GM04503 (cell line): Measurements from ENCODE around the gene CPA5.

Experiments used
- DNase-seq: peaks from one replicate; pipeline ENCODE4 v3.0.0-alpha.2; 2012; ENCODE audit warnings: low read depth

The CPA5 gene, protein sequence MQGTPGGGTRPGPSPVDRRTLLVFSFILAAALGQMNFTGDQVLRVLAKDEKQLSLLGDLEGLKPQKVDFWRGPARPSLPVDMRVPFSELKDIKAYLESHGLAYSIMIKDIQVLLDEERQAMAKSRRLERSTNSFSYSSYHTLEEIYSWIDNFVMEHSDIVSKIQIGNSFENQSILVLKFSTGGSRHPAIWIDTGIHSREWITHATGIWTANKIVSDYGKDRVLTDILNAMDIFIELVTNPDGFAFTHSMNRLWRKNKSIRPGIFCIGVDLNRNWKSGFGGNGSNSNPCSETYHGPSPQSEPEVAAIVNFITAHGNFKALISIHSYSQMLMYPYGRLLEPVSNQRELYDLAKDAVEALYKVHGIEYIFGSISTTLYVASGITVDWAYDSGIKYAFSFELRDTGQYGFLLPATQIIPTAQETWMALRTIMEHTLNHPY

DNA sequence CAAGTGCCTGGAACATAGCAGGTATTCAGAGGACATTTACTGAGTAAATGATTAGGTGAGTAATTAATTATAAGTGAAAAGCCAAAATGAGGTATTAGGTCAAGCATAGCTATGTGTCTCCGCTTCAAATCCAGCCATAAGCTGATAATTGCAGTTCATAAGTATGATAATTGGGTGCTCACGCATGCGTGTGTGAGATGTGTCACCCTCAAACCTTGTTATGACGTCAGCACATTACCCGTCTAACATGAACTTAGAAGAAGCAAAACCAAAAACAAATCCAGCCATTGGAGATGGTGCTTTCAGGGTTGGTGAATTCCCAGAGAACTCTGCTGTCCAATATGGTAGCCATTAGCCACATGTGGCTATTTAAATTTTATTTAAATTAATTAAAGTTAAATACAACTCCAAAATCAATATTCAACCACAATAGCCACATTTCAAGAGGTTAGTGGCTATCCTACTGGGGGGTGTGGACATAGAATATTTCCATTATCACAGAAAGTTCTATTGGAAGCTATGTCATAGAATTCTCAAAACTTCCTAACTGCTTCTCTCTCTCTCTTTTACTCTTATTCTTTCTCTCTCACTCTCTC, at the start of gene CPA5:
CPA5 (plus strand) TSS at position 546 of the 596 bp plus-strand sequence. CDS start 1,670 bp downstream, outside the sequence.
- DNase-seq = no peak

DNA sequence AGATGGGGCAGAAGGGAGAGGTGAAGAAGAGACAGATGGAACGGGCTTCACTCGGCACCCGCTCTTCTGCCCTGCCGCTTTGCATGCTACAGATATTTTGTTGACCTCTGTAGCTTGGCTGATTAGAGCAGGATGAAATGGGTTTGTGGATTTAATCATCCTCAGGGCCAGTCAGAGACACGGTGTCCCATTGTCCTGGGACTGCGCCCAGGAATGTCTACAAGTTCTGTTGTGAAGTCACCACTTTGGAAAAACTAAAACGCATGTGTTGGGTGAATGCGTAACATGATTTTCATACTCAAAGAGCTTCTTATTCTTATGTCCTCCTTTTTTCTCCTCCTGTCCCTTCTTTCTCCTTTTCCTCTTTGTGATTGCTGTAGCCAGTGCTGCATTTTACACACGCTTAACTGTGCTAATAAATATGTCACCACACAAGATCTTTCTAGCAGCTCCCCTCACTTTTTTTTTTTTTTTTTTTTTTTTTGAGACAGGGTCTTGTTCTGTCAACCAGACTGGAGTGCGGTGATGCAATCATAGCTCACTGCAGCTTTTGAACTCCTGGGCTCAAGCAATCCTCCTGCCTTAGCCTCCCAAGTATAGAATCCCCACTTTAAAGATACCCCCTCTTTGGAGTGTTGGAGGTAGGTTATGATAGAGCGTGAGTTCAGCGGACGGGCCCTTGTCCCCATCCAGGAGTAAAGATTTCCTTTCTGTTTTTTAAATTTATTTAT, 48.2 kb upstream of the CPA5 start:
- DNase-seq = peak; percentile 49

DNA sequence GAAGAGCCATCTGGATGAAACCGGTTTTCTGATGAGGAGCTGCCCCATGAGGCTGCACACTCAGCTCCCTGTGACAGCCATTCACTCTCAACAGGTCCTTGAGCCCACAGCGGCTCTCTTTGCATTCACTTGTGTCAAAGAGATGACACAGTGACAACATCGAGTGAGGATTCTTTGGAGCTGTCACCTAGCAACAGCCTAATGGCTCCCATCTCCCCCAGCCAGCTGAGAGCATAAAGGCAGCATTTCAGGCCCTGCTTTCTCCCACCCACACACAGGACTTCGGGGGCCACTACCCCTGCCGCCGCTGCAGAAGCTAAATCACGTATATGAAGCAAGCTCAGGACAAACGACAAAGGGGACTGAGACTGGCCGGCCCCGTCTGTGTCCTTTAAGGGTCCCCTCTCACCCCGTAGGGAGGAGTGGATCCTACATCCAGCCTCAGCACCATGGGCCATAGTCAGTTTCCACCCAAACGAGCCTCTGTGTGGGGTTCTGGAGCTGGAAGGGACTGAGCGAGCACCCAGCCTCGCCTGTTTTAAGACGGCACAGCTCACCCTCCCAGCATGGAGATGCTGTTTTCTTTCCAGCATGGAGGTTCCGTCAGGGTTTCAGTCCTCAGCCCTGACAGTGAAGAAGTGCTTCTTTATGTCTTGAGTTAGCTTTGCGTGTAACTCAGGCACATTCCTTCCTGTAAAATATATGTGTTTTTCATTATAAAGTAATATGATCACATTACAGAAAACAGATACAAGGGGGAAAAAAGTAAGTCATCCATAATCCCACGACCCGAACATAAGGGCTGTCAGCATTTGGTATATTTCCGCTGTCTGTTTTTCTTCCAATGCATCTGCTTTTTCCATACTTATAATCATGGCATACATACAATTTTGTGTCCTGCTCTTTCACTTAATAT, 46.7 kb upstream of the CPA5 start:
- no peak for DNase-seq

DNA sequence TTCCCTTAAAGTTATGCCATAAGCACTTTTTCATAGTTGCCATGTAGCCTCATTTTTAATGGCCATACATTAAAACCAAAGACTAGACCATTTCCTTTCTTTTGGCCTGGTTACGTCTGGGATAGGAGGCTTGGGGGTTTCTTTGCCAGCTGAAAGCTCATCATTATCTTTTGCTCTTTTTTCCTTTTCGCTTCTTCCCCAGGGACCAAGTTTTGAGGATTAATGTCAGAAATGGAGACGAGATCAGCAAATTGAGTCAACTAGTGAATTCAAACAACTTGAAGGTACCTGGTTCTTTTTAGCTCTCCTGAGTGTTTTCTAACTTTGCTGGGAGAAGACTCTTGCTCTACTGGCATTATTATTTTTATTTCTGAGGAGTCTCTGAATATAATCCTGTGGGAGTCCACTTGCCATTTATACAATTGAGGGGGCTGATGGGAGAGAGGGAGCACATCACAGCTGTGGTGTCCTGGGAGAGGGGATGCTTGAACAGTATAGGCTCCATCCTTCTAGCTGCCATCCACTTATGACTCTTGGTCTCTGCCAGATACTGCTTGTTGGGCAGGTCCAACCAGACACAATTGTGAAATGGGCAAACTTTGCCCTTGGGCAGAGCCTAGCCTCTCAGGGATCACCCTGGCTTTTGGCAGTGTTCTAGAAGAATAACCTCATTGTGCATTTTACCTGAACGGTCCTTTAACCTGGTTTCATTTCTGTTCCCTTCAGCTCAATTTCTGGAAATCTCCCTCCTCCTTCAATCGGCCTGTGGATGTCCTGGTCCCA, 45.9 kb upstream of the CPA5 start:
- no peak for DNase-seq

DNA sequence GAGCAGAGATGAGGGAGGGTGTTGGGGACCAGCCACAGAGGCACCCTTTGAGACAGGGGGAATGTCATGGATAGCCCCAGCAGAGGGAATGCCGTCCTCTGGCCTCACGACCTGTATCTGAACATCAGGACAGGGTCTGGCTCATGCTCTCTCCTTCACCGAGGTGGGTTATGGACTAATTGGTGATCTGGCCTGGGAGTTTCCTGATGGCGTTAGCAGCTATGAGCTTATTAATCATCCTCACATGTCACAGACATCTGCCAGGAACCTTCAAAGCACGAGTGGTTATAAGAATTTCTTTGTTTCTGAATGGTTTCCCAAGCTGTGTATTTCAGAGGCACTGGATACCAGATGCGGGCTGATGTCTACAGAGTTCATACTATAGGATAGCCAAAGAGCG, 44.8 kb upstream of the CPA5 start:
- no peak for DNase-seq

DNA sequence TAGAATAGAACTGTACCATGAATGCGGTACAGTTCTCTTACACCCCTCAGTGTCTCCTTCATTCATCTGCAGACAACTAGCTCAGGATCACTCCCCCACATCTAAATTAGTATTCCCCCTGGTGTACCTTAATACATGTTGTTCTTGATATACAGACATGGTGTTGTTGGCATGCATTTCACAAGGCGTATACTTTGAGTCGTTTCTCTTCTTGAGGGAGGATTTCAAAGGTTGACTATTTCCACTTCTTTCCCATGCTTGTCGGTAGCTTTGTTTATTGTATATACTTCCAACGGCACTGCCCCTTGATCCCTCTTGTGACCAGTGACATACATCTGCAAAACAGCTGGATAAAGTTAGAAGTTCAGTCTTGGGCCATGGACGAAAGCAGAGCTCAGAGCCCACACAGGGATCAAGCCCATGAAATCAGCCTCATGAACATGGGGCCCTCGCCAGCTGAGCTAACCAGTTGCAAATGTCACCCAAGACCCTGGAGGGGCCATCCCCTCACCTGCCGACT, 43.1 kb upstream of the CPA5 start:
- DNase-seq = no peak

DNA sequence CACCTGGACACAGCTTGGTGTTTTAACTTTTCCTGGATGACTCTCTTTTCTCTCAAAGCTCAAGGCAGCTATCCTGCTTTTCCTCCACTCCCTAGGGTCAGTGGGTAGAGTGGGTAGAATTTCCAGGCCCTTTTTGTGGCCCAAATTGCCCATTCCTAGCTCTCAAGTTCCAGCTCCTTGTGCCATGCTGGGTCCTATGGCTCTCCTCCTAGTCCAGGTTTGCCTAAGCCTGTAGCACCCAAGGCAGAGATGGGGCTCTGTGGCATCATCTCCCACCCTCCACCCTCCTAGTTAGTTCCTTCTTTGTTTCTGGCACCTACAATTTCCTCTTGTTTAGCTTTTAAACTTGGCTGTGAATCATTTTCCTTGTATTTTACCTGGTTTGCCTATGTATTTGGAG, 42.0 kb upstream of the CPA5 start:
- no peak for DNase-seq

DNA sequence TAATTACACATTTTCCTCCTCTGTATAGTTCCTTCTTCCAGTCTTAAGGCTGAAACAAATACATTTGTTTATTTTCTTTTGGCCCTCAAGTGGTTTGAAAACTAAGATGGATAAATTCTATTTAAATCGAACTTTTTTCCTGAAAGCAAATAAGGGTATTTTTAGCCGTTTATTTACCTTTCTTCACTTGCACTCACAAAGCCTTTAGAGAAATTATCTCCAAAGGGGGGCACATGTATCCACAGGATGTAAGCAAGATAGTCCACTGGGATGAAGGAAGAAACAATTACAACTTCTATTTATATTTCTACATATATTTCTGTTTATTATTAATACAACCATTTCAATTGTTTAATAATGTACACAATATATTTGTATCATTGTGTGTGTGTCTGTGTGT, 41.5 kb upstream of the CPA5 start:
- DNase-seq = no peak

DNA sequence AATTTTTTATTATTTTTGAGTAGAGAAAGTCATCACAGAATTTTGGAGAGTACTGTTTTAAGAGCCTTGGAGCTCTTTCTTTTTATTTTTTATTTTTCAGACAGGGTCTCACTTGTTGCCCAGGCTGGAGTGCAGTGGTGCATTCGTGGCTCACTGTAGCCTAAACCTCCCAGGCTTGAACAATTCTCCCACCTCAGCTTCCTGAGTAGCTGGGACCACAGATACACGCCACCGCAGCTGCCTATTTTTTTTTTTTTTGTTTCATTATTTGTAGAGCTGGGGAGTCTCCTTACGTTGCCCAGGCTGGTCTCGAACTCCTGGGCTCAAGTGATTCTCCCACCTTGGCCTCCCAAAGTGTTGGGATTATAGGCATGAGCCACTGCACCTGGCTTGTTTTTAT, 41.1 kb upstream of the CPA5 start:
- DNase-seq = no peak

DNA sequence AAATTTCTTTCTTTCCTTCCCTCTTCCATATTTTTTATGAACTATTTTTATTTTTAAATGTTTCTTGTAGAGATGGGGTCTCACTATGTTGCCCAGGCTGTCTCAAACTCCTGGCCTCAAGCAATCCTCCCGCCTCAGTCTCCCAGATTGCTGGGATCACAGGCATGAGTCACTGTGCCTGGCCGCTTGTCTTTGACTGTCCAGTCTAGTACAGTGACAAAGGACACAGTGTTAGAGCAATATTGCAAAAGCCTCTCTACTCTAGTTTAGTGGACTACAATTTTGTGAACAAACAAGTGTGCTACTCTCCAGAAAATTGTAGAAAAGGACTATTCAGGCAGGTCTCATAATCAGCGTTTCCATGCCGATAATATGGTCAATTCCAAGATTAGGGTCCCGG, 40.6 kb upstream of the CPA5 start:
- no peak for DNase-seq

DNA sequence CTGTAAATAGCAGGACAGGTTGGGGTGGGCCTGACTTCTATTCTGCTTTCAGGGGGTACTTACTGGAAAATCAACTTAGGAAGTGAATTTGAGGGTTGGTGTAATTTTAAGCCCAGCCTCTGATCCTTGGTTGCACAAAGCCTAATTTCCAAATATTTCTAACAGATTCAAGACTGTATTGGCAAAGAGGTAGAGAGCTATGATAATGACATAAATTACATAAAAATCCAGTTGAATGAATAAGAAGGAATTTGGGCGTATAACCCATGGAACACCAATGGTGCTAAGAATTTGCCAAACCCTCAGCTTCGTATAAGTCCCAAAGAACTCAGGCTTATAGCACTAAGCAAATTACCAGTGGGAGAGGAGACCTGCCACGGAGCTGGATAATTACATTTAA, 39.7 kb upstream of the CPA5 start:
- no peak for DNase-seq

DNA sequence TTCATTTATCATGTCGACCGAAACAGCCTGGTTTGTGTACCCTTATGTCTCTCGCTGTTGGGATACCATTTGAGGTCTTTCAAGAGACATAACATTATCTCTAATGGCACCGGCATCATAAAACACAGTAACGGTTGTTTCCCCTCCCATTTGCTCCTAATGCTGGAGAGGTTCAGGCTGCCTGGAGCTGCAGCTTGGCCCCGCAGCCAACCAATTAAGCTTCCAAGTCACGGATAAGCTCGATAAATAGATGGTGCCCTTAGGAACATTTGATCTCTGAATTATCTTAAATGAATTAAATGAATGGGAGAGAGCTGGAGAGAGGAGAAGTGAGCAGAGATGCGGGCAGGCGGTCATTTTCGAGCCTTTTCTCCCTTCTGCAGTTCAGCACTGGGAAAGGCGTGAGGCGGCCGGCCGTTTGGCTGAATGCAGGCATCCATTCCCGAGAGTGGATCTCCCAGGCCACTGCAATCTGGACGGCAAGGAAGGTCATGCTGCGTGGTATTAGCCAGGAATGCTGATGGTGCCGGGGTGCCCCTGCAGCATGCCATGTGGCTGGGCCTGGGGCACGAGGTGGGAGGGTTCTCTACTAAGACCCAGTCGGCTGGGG, 39.1 kb upstream of the CPA5 start:
- no peak for DNase-seq

DNA sequence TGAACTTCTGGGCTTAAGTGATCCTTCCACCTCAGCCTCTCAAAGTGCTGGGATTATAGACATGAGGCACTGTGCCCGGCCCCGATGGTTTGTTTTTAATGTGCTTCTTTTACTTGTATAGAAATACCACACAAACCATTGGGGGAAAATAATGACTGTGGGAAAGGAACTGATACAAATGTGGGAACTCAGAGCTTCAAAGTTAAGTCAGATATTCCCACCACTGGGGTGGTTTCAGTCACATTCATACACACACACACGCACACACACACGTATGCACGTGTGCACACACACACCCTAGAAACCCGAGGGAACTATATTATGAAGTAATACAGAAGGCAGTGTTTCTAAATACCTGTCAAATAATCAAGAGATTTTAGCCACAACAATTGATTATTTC, 34.6 kb upstream of the CPA5 start:
- DNase-seq = no peak

DNA sequence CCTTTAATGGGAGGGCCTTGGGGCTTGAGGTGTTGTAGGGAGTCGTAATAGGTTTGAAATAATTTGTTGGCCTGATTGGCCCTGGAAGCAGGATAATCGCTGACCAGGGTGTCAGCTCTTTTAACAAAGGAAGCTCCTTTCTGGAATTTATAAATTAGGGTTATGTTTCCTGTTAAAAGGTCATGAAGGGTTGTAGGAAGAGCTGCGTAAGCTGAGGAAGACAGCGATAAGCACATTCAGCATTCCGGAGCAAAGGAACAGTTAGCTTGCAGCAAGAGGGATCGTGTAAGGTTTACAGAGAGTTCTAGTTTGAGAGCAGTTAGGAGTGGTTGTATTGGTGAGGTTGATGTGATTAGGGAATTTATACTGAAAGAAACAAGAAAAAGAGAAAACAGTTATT, 30.3 kb upstream of the CPA5 start:
- DNase-seq = no peak

DNA sequence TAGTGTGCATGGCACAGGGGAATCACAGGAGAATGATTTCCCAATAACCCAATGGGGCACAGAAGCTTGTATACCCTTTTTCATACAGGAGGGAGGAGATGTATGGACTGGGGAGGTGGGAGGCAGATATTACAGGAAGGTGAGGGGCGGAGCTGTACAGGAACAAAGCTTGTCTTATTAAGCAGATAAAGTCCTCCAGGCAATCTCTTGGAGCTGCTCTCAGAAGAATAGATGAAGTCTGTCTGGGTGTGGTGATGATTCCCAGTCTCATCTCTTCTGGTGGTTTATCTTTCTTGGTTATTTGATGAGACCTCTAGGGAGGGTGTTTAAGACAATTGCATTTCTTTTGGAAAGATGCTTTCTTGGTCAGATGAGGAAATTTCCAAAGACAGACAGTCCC, 25.1 kb upstream of the CPA5 start:
- DNase-seq = no peak

DNA sequence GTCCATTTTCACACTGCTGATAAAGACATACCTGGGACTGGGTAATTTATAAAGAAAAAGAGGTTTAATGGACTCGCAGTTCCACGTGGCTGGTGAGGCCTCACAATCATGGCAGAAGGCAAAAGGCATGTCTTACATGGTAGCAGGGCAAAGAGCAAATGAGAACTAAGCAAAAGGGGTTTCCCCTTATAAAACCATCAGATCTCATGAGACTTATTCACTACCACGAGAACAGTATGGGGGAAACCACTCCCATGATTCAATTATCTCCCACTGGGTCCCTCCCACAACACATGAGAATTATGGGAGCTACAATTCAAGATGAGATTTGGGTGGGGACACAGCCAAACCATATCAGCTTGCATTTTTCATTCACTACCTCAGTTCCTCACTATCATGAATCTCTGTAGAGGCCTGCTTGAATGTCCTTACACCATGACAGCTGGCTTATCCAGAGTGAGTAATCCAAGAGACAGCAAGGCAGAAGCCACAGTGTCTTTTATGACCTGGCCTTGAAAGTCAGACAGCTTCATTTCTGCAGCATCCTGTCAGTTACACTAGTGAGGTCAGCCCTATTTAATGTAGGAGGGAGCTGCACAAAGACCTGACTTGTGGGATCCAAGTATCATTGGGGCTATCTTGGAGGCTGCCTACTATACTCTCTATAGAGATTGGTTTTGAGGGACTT, 22.9 kb upstream of the CPA5 start:
- peak; percentile 22 for DNase-seq

DNA sequence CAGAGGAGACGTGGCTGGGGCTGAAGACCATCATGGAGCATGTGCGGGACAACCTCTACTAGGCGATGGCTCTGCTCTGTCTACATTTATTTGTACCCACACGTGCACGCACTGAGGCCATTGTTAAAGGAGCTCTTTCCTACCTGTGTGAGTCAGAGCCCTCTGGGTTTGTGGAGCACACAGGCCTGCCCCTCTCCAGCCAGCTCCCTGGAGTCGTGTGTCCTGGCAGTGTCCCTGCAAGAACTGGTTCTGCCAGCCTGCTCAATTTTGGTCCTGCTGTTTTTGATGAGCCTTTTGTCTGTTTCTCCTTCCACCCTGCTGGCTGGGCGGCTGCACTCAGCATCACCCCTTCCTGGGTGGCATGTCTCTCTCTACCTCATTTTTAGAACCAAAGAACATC, 22.0 kb upstream of the CPA5 start:
- DNase-seq = no peak

DNA sequence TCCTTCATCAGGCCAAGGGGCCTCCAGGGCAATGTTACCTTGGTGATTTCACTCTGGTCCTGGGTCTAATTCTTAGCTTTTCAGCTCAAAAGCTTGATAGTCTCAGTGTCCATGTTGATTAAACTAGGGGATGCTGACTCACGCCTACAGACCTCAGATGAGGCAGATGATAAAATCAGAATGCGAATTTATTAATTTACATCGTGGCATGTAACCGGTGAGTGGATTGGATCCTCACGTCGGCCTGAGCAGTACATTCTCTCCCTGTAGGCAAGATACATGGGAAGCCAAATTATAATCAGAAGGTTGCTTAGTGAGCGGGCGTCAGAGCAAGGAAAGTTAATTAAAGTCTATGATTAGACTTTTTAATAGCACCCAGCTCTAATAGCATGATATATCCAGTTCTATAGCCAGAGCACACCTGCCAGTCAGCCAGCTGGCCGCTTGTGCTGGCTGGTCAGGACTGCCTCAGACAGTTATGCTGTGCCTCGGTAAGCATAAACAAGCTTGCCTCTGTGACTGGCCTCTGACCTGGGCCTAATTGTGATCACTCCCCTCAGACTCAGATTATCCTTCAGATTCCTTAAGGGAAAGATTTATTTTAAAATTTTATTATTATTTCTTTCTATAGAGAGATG, 20.2 kb upstream of the CPA5 start:
- no peak for DNase-seq

DNA sequence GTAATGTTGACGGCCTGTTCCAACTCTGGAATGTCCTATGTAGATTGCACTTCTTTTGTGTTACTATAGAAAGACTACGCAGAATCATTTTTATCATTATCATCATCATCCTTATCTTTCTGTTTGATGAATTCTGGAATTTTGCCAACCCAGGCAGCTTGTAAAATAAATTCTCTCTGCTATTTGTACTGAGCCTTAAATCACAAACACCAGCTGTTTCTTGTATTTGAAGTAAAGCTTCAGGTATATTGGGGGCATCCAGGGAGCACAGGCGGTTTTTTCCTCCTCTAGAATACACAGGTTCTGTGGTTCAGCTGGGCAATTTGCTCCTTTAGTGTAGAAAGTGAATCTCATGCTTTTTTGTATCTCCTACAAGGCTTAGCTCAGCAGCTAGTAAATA, 14.9 kb upstream of the CPA5 start:
- no peak for DNase-seq
